WTC11 (cell line): ENCODE measurements around the gene TMEM151B. TPM values are rescaled to one million over a fixed set of nuclear protein-coding genes. Genes with fewer than 3 reads are reported as not detected.

Experiments
- ATAC-seq: fragments of 200-7000 bp; cut with Tn5 transposase; 2 replicates; pipeline ENCODE4 v1.10.0; 2021; ENCODE audit warnings: mild to moderate bottlenecking, moderate library complexity
- CTCF ChIA-PET: fragments of 300-600 bp; sonication (Branson Sonifier 250); formaldehyde crosslinking; loops from one replicate; lab custom pipeline; 2021; ENCODE audit warnings: antibody characterized with exemption; lab: Charles Lee
- POLR2A ChIA-PET: fragments of 350-600 bp; sonication (Branson Sonifier 250); formaldehyde crosslinking; loops from one replicate; lab custom pipeline; 2021; ENCODE audit warnings: antibody characterized with exemption; lab: Charles Lee
- DNase-seq: peaks from one replicate; pipeline ENCODE4 v3.0.0; 2021; ENCODE audit warnings: low spot score
- H3K27ac Mint-ChIP-seq: 2 replicates; pipeline ENCODE4 v1.8.0; 2021; ENCODE audit warnings: mixed read lengths
- H3K27me3 Mint-ChIP-seq: 2 replicates; pipeline ENCODE4 v1.8.0; 2021; ENCODE audit warnings: low read depth, mild to moderate bottlenecking, moderate library complexity, mixed read lengths
- H3K36me3 Mint-ChIP-seq: 2 replicates; pipeline ENCODE4 v1.8.0; 2021; ENCODE audit warnings: mixed read lengths
- H3K4me1 Mint-ChIP-seq: 2 replicates; pipeline ENCODE4 v1.8.0; 2022; ENCODE audit warnings: mixed read lengths
- H3K4me3 Mint-ChIP-seq: 2 replicates; pipeline ENCODE4 v1.8.0; 2021; ENCODE audit warnings: mild to moderate bottlenecking, moderate library complexity, mixed read lengths
- H3K9me3 Mint-ChIP-seq: 2 replicates; pipeline ENCODE4 v1.8.0; 2021; ENCODE audit warnings: mixed read lengths
- CREB1 ChIP-seq: sonication (generic); formaldehyde crosslinking; IDR thresholded peaks from 2 replicates; pipeline ENCODE4 v1.8.0; 2023; ENCODE audit warnings: mild to moderate bottlenecking, missing genetic modification reagents
- CREM ChIP-seq: sonication (generic); formaldehyde crosslinking; IDR thresholded peaks from 2 replicates; pipeline ENCODE4 v1.8.1; 2022; ENCODE audit warnings: mild to moderate bottlenecking, missing genetic modification reagents, moderate library complexity
- FOXJ3 ChIP-seq: sonication (generic); formaldehyde crosslinking; IDR thresholded peaks from 2 replicates; pipeline ENCODE4 v1.9.0; 2021; ENCODE audit warnings: missing genetic modification reagents, mild to moderate bottlenecking, borderline replicate concordance
- FOXK1 ChIP-seq: sonication (generic); formaldehyde crosslinking; IDR thresholded peaks from 2 replicates; pipeline ENCODE4 v1.8.0; 2022; ENCODE audit warnings: mild to moderate bottlenecking, moderate library complexity, missing genetic modification reagents
- IRF2 ChIP-seq: sonication (generic); formaldehyde crosslinking; IDR thresholded peaks from 2 replicates; pipeline ENCODE4 v1.8.0; 2022; ENCODE audit warnings: low read depth, missing genetic modification reagents, borderline replicate concordance
- JAZF1 ChIP-seq: fragments of 250-450 bp; sonication (Bioruptor Pico); IDR thresholded peaks from 2 replicates; pipeline ENCODE4 v1.9.0; 2021; ENCODE audit warnings: moderate library complexity, mild to moderate bottlenecking, inconsistent platforms
- KAT7 ChIP-seq: sonication (generic); formaldehyde crosslinking; IDR thresholded peaks from 2 replicates; pipeline ENCODE4 v1.8.1; 2023; ENCODE audit warnings: missing genetic modification reagents, mild to moderate bottlenecking, borderline replicate concordance
- MYBL2 ChIP-seq: sonication (generic); formaldehyde crosslinking; IDR thresholded peaks from 2 replicates; pipeline ENCODE4 v1.8.1; 2023; ENCODE audit warnings: mild to moderate bottlenecking, moderate library complexity, missing genetic modification reagents
- NFE2L1 ChIP-seq: sonication (generic); formaldehyde crosslinking; IDR thresholded peaks from 2 replicates; pipeline ENCODE4 v1.8.1; 2023; ENCODE audit warnings: missing genetic modification reagents
- OVOL2 ChIP-seq: fragments of 250-450 bp; sonication (Bioruptor Pico); IDR thresholded peaks from 2 replicates; pipeline ENCODE4 v1.9.0; 2021; ENCODE audit warnings: mild to moderate bottlenecking, borderline replicate concordance
- PRRX2 ChIP-seq: fragments of 250-450 bp; sonication (Bioruptor Pico); IDR thresholded peaks from 2 replicates; pipeline ENCODE4 v1.8.0; 2021; ENCODE audit warnings: mild to moderate bottlenecking
- SMAD3 ChIP-seq: sonication (generic); formaldehyde crosslinking; IDR thresholded peaks from 2 replicates; pipeline ENCODE4 v1.8.0; 2022; ENCODE audit warnings: missing genetic modification reagents, mild to moderate bottlenecking, borderline replicate concordance
- TP53 ChIP-seq: sonication (generic); formaldehyde crosslinking; IDR thresholded peaks from 2 replicates; pipeline ENCODE4 v1.8.1; 2023; ENCODE audit warnings: mild to moderate bottlenecking, missing genetic modification reagents
- ZNF138 ChIP-seq: sonication (generic); formaldehyde crosslinking; conservative IDR thresholded peaks from 2 replicates; pipeline ENCODE4 v1.8.1; 2022; ENCODE audit warnings: mild to moderate bottlenecking, moderate library complexity, missing genetic modification reagents
- ZNF232 ChIP-seq: sonication (generic); formaldehyde crosslinking; IDR thresholded peaks from 2 replicates; pipeline ENCODE4 v1.8.0; 2022; ENCODE audit warnings: mild to moderate bottlenecking, missing genetic modification reagents
- ZNF263 ChIP-seq: sonication (generic); formaldehyde crosslinking; IDR thresholded peaks from 2 replicates; pipeline ENCODE4 v1.8.1; 2022; ENCODE audit warnings: low read depth, mild to moderate bottlenecking, moderate library complexity, missing genetic modification reagents
- ZNF317 ChIP-seq: sonication (generic); formaldehyde crosslinking; IDR thresholded peaks from 2 replicates; pipeline ENCODE4 v1.8.1; 2023; ENCODE audit warnings: low read depth, mild to moderate bottlenecking, moderate library complexity, missing genetic modification reagents, borderline replicate concordance
- total RNA-seq: library from RNA; stranded (reverse); gene quantifications from 3 replicates; pipeline ENCODE4 v1.2.3, GENCODE V29; 2021
- TF ChIP-seq, protein P1 (sequence below): sonication (generic); formaldehyde crosslinking; IDR thresholded peaks from 2 replicates; pipeline ENCODE4 v1.8.0; 2022; ENCODE audit warnings: mild to moderate bottlenecking, missing genetic modification reagents
- TF ChIP-seq, protein P2 (sequence below): sonication (generic); formaldehyde crosslinking; IDR thresholded peaks from 2 replicates; pipeline ENCODE4 v1.8.1; 2023; ENCODE audit warnings: mild to moderate bottlenecking, moderate library complexity, missing genetic modification reagents
- TF ChIP-seq, protein P3 (sequence below): sonication (generic); formaldehyde crosslinking; IDR thresholded peaks from 2 replicates; pipeline ENCODE4 v1.8.1; 2022; ENCODE audit warnings: mild to moderate bottlenecking, missing genetic modification reagents, moderate library complexity, borderline replicate concordance
- TF ChIP-seq, protein P4 (sequence below): sonication (generic); formaldehyde crosslinking; IDR thresholded peaks from 2 replicates; pipeline ENCODE4 v1.8.0; 2023; ENCODE audit warnings: missing genetic modification reagents, mild to moderate bottlenecking, borderline replicate concordance
- TF ChIP-seq, protein P5 (sequence below): sonication (generic); formaldehyde crosslinking; IDR thresholded peaks from 2 replicates; pipeline ENCODE4 v1.8.0; 2023; ENCODE audit warnings: mild to moderate bottlenecking, missing genetic modification reagents

The TMEM151B gene
- total RNA-seq, 1 experiment from 2014 or later: 5.5 TPM

DNA sequence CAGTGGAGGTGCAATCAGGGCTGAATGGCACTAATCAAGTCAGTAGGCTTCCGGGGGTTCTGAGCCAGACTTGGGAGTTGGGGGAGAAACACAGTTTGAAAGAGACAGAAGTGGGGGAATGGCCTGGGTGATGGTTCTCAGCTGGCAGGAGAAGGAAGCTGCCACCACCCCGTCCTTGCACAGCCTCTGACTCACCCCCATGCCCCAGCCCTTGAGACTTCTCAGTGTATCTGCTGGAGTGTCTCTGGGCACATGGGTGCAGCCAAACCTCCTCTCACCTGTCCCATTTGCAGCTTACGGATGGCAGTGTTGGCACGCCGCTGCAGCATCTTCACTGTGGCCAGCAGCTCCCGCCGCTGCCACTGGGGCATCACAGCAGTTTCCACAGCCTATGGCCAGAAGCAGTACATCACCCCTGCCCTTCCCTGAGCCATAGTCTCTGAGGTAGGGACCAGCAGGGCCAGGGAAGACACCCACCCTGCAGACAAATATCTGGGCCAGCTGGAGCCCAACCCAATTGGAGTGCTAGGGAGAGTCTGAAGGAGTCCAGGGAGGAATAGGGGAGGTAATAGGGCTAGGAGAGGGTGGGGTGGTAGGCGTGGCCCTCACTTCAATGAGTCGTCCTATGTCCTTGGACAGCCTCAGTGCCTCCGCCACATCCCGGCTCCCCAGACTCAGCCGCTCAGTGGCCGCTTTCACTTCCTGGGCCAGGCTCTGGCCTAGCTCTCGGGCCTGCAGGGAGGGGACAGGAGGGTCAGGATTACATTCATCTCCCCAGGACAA is 31.7 kb downstream of the TMEM151B start:
- ChIA-PET CTCF (interaction anchor here (3.5 kb wide), 1 partner anchor 11 kb away, joined by 16 read pairs; the partner anchor contains the start of gene AARS2), POLR2A (no interaction called here)
- H3K27me3 Mint-ChIP-seq: peaks cover 8% of the 10 kb centered on the region
- TF ChIP-seq, protein P1, sequence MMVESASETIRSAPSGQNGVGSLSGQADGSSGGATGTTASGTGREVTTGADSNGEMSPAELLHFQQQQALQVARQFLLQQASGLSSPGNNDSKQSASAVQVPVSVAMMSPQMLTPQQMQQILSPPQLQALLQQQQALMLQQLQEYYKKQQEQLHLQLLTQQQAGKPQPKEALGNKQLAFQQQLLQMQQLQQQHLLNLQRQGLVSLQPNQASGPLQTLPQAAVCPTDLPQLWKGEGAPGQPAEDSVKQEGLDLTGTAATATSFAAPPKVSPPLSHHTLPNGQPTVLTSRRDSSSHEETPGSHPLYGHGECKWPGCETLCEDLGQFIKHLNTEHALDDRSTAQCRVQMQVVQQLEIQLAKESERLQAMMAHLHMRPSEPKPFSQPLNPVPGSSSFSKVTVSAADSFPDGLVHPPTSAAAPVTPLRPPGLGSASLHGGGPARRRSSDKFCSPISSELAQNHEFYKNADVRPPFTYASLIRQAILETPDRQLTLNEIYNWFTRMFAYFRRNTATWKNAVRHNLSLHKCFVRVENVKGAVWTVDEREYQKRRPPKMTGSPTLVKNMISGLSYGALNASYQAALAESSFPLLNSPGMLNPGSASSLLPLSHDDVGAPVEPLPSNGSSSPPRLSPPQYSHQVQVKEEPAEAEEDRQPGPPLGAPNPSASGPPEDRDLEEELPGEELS: no peak
- TF ChIP-seq IRF2 (CRISPR knock-in tag) (no peak), CREM (CRISPR knock-in tag) (no peak), ZNF263 (CRISPR knock-in tag) (no peak), CREB1 (CRISPR knock-in tag) (no peak), OVOL2 (no peak), FOXK1 (no peak), NFE2L1 (CRISPR knock-in tag) (no peak), SMAD3 (no peak), FOXJ3 (CRISPR knock-in tag) (no peak), KAT7 (CRISPR knock-in tag) (no peak), ZNF232 (no peak), PRRX2 (no peak)
- TF ChIP-seq, protein P2, sequence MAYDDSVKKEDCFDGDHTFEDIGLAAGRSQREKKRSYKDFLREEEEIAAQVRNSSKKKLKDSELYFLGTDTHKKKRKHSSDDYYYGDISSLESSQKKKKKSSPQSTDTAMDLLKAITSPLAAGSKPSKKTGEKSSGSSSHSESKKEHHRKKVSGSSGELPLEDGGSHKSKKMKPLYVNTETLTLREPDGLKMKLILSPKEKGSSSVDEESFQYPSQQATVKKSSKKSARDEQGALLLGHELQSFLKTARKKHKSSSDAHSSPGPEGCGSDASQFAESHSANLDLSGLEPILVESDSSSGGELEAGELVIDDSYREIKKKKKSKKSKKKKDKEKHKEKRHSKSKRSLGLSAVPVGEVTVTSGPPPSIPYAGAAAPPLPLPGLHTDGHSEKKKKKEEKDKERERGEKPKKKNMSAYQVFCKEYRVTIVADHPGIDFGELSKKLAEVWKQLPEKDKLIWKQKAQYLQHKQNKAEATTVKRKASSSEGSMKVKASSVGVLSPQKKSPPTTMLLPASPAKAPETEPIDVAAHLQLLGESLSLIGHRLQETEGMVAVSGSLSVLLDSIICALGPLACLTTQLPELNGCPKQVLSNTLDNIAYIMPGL (CRISPR knock-in tag): no peak
- TF ChIP-seq, protein P3, sequence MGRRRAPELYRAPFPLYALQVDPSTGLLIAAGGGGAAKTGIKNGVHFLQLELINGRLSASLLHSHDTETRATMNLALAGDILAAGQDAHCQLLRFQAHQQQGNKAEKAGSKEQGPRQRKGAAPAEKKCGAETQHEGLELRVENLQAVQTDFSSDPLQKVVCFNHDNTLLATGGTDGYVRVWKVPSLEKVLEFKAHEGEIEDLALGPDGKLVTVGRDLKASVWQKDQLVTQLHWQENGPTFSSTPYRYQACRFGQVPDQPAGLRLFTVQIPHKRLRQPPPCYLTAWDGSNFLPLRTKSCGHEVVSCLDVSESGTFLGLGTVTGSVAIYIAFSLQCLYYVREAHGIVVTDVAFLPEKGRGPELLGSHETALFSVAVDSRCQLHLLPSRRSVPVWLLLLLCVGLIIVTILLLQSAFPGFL (CRISPR knock-in tag): no peak
- TF ChIP-seq, protein P4, sequence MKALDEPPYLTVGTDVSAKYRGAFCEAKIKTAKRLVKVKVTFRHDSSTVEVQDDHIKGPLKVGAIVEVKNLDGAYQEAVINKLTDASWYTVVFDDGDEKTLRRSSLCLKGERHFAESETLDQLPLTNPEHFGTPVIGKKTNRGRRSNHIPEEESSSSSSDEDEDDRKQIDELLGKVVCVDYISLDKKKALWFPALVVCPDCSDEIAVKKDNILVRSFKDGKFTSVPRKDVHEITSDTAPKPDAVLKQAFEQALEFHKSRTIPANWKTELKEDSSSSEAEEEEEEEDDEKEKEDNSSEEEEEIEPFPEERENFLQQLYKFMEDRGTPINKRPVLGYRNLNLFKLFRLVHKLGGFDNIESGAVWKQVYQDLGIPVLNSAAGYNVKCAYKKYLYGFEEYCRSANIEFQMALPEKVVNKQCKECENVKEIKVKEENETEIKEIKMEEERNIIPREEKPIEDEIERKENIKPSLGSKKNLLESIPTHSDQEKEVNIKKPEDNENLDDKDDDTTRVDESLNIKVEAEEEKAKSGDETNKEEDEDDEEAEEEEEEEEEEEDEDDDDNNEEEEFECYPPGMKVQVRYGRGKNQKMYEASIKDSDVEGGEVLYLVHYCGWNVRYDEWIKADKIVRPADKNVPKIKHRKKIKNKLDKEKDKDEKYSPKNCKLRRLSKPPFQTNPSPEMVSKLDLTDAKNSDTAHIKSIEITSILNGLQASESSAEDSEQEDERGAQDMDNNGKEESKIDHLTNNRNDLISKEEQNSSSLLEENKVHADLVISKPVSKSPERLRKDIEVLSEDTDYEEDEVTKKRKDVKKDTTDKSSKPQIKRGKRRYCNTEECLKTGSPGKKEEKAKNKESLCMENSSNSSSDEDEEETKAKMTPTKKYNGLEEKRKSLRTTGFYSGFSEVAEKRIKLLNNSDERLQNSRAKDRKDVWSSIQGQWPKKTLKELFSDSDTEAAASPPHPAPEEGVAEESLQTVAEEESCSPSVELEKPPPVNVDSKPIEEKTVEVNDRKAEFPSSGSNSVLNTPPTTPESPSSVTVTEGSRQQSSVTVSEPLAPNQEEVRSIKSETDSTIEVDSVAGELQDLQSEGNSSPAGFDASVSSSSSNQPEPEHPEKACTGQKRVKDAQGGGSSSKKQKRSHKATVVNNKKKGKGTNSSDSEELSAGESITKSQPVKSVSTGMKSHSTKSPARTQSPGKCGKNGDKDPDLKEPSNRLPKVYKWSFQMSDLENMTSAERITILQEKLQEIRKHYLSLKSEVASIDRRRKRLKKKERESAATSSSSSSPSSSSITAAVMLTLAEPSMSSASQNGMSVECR (CRISPR knock-in tag): no peak
- no peak overlapping the region for H3K4me3 Mint-ChIP-seq
- no peak for ATAC-seq
- peaks cover 50% of the 10 kb centered on the region for H3K36me3 Mint-ChIP-seq
- no peak overlapping the region for H3K27ac Mint-ChIP-seq
- DNase-seq: no peak
- H3K4me1 Mint-ChIP-seq: 0 out of 2 replicates have a peak, but pooled peaks cover 6% of the 10 kb centered on the region
- no peaks in the 10 kb centered on the region for H3K9me3 Mint-ChIP-seq

DNA sequence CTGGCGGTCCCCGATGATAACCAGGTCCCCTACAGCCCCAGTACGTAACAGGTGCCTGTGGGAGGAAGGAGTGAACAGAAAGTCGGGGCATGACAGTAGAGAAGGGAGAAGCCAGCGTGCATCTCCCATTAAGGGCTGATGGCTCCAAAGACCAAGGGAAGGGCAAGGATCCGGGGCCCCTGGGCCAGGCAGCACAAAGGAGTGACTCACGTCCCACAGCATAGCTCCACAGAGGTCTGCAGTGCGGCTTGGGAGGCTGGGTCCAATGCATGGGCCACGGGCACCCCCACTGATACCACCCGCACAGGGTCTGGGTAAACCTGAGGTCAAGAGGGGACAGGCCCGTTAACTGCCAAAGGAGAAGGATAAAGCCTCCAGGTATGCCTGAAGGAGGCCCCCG is 32.6 kb downstream of the TMEM151B start:
- no peak overlapping the region for H3K4me3 Mint-ChIP-seq
- ChIA-PET CTCF (interaction anchor here (3.5 to 5.3 kb wide), 2 partner anchors 10 to 34 kb away, joined by 16 to 109 read pairs; partner anchors contain the start of genes AARS2 and TMEM151B), POLR2A (no interaction called here)
- H3K27ac Mint-ChIP-seq: no peak overlapping the region
- H3K36me3 Mint-ChIP-seq: peaks cover 55% of the 10 kb centered on the region
- H3K27me3 Mint-ChIP-seq: peaks cover 6% of the 10 kb centered on the region
- DNase-seq: no peak
- ATAC-seq: no peak
- H3K4me1 Mint-ChIP-seq: 0 out of 2 replicates have a peak, but pooled peaks cover 6% of the 10 kb centered on the region
- H3K9me3 Mint-ChIP-seq: no peaks in the 10 kb centered on the region
- no peak for TF ChIP-seq ZNF317
- no peak for TF ChIP-seq JAZF1
- no peak for TF ChIP-seq ZNF138 (CRISPR knock-in tag)
- TF ChIP-seq TP53 (CRISPR knock-in tag): no peak
- TF ChIP-seq, protein P5, sequence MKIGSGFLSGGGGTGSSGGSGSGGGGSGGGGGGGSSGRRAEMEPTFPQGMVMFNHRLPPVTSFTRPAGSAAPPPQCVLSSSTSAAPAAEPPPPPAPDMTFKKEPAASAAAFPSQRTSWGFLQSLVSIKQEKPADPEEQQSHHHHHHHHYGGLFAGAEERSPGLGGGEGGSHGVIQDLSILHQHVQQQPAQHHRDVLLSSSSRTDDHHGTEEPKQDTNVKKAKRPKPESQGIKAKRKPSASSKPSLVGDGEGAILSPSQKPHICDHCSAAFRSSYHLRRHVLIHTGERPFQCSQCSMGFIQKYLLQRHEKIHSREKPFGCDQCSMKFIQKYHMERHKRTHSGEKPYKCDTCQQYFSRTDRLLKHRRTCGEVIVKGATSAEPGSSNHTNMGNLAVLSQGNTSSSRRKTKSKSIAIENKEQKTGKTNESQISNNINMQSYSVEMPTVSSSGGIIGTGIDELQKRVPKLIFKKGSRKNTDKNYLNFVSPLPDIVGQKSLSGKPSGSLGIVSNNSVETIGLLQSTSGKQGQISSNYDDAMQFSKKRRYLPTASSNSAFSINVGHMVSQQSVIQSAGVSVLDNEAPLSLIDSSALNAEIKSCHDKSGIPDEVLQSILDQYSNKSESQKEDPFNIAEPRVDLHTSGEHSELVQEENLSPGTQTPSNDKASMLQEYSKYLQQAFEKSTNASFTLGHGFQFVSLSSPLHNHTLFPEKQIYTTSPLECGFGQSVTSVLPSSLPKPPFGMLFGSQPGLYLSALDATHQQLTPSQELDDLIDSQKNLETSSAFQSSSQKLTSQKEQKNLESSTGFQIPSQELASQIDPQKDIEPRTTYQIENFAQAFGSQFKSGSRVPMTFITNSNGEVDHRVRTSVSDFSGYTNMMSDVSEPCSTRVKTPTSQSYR (CRISPR knock-in tag): no peak
- TF ChIP-seq MYBL2: no peak
